ENCODE measurements around the gene ROR1. TPM values are rescaled to one million over a fixed set of nuclear protein-coding genes. Genes with fewer than 3 reads are reported as not detected.

Gene ROR1
- total and polyA plus RNA-seq, 12 donors, result 2.9 to 36.2 (median 15.3) TPM

GRCh38 chr1:63904826-63905225, 131.0 kb downstream of the ROR1 start:
- TF ChIP-seq, protein P1, sequence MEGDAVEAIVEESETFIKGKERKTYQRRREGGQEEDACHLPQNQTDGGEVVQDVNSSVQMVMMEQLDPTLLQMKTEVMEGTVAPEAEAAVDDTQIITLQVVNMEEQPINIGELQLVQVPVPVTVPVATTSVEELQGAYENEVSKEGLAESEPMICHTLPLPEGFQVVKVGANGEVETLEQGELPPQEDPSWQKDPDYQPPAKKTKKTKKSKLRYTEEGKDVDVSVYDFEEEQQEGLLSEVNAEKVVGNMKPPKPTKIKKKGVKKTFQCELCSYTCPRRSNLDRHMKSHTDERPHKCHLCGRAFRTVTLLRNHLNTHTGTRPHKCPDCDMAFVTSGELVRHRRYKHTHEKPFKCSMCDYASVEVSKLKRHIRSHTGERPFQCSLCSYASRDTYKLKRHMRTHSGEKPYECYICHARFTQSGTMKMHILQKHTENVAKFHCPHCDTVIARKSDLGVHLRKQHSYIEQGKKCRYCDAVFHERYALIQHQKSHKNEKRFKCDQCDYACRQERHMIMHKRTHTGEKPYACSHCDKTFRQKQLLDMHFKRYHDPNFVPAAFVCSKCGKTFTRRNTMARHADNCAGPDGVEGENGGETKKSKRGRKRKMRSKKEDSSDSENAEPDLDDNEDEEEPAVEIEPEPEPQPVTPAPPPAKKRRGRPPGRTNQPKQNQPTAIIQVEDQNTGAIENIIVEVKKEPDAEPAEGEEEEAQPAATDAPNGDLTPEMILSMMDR (IDR thresholded peaks at IDR 0.05), result peak in 1 of 9 donors; percentile 6
- H3K27me3 ChIP-seq, result no peaks in the 10 kb centered on the region
- no peaks in the 10 kb centered on the region for H3K36me3 ChIP-seq
- DNase-seq (no peak), ATAC-seq (no peak)
- H3K27ac ChIP-seq, result no peak overlapping the region
- H3K9me3 ChIP-seq, result no peaks in the 10 kb centered on the region
- 90 to 93% methylated on average over 2 of the region's 2 CpGs for WGBS, 2 donors
- H3K4me1 ChIP-seq, result peaks cover 0 to 49% (median 24%) of the 10 kb centered on the region in 9 donors
- intact Hi-C loops (cut with DNase I), result no loop called here
- no peak overlapping the region for H3K4me3 ChIP-seq

GRCh38 chr1:63906047-63906704, 132.4 kb downstream of the ROR1 start:
- intact Hi-C loops (cut with DNase I), result no loop called here
- Histone ChIP-seq H3K4me1 (peaks cover 0 to 56% (median 25%) of the 10 kb centered on the region in 9 donors), H3K9me3 (no peaks in the 10 kb centered on the region), H3K4me3 (no peak overlapping the region), H3K27ac (no peak overlapping the region), H3K27me3 (no peaks in the 10 kb centered on the region), H3K36me3 (no peaks in the 10 kb centered on the region)
- 82% methylated on average over 8 of the region's 8 CpGs for WGBS, 2 donors
- DNase-seq (no peak), ATAC-seq (no peak)
- TF ChIP-seq, protein P1 (IDR thresholded peaks at IDR 0.05), result no peak

GRCh38 chr1:63907051-63907450, 133.2 kb downstream of the ROR1 start:
- peaks cover 0 to 60% (median 26%) of the 10 kb centered on the region in 9 donors for H3K4me1 ChIP-seq
- intact Hi-C loops (cut with DNase I), result no loop called here
- DNase-seq (no peak), ATAC-seq (peak in 4 of 8 donors; percentile 43 to 67 (median 59))
- H3K4me3 ChIP-seq, result no peak overlapping the region
- 67 to 70% methylated on average over 6 of the region's 6 CpGs for WGBS, 2 donors
- no peaks in the 10 kb centered on the region for H3K36me3 ChIP-seq
- no peak overlapping the region for H3K27ac ChIP-seq
- TF ChIP-seq, protein P1 (IDR thresholded peaks at IDR 0.05), result no peak
- H3K9me3 ChIP-seq, result no peaks in the 10 kb centered on the region
- no peaks in the 10 kb centered on the region for H3K27me3 ChIP-seq

- TF ChIP-seq, protein P1 (IDR thresholded peaks at IDR 0.05), result no peak
- no peak for DNase-seq
- Histone ChIP-seq H3K4me1 (peaks cover 3 to 65% (median 33%) of the 10 kb centered on the region in 9 donors), H3K4me3 (no peak overlapping the region), H3K27ac (no peak overlapping the region), H3K27me3 (no peaks in the 10 kb centered on the region), H3K36me3 (no peaks in the 10 kb centered on the region), H3K9me3 (no peaks in the 10 kb centered on the region)
- 68 to 90% methylated on average over 1 of the region's 1 CpG for WGBS, 2 donors
- ATAC-seq, result no peak
- intact Hi-C loops (cut with DNase I), result no loop called here
Observed at GRCh38 chr1:63908016-63908415, 134.2 kb downstream of the ROR1 start.

Measured in heart right ventricle (tissue), 16 donors.